SK-N-SH (cell line): ENCODE data around the gene AKAP11.

Experiments used
- EP300 ChIP-seq, 2 experiments: IDR thresholded peaks; 2 replicates each; pipeline versions ENCODE4 v1.4.0 to v1.6.1; 2012; ENCODE audit warnings: borderline replicate concordance in 1 of 2, low read depth in 1 of 2, low read length in 1 of 2
- EZH2phosphoT487 ChIP-seq: fragments of 200-600 bp; sonication (generic); IDR thresholded peaks from 2 replicates; pipeline ENCODE4 v1.6.1; 2017; ENCODE audit warnings: low read depth, mixed run types, mild to moderate bottlenecking, antibody characterized with exemption, moderate library complexity, borderline replicate concordance
- FOXJ3 ChIP-seq: sonication (generic); formaldehyde crosslinking; IDR thresholded peaks from 2 replicates; pipeline ENCODE4 v1.5.1; 2020; ENCODE audit warnings: mild to moderate bottlenecking, missing genetic modification reagents
- GATA2 ChIP-seq: sonication (generic); formaldehyde crosslinking; IDR thresholded peaks from 2 replicates; pipeline ENCODE4 v1.5.0; 2020; ENCODE audit warnings: mild to moderate bottlenecking, missing genetic modification reagents
- NRF1 ChIP-seq: IDR thresholded peaks from 2 replicates; pipeline ENCODE4 v1.6.1; 2012; ENCODE audit warnings: low read depth, mild to moderate bottlenecking, low read length
- POLR2AphosphoS5 ChIP-seq: IDR thresholded peaks from 2 replicates; pipeline ENCODE4 v1.6.1; 2012; ENCODE audit warnings: low read depth, low read length
- RFX5 ChIP-seq: IDR thresholded peaks from 2 replicates; pipeline ENCODE4 v1.6.1; 2012; ENCODE audit warnings: mild to moderate bottlenecking, improper control_type of control experiment, low read length
- SMC3 ChIP-seq: IDR thresholded peaks from 2 replicates; pipeline ENCODE4 v1.6.1; 2012; ENCODE audit warnings: low read depth, low read length, improper control_type of control experiment
- TF ChIP-seq, protein P1 (sequence below): fragments of 200-600 bp; sonication (generic); IDR thresholded peaks from 2 replicates; pipeline ENCODE4 v1.6.1; 2017; ENCODE audit warnings: antibody characterized with exemption, mild to moderate bottlenecking, moderate library complexity
- TF ChIP-seq, protein P2 (sequence below): fragments of 150-350 bp; IDR thresholded peaks from 2 replicates; pipeline ENCODE4 v1.6.1; 2017; ENCODE audit warnings: antibody characterized with exemption, low read length, low read depth, borderline replicate concordance
- TF ChIP-seq, protein P3 (sequence below): IDR thresholded peaks from 2 replicates; pipeline ENCODE4 v1.4.0; 2012; ENCODE audit warnings: low read depth

DNA sequence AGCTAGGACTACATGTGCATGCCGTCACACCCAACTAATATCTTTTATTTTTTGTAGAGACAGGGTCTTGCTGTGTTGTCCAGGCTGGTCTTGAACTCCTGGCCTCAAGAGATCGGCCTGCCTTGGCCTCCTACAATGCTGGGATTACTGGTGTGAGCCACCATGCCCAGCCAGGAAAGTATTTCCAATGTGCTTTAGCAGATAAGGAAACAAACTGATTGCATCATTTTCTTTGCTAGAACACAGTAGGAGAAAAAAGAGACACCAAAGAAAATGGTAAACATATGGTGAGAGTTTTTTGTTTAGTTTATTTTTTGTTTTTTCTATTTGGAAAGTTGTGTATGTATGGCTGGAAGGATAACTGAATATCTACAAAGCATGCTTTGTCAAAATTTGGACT lies 46.9 kb upstream of the AKAP11 start:
- TF ChIP-seq FOXJ3 (CRISPR knock-in tag): no peak
- no peak for TF ChIP-seq EP300 (IDR thresholded peaks at IDR 0.05; ENCODE audit: borderline replicate concordance in 1 of 2, low read depth in 1 of 2, low read length in 1 of 2)
- TF ChIP-seq, protein P1, sequence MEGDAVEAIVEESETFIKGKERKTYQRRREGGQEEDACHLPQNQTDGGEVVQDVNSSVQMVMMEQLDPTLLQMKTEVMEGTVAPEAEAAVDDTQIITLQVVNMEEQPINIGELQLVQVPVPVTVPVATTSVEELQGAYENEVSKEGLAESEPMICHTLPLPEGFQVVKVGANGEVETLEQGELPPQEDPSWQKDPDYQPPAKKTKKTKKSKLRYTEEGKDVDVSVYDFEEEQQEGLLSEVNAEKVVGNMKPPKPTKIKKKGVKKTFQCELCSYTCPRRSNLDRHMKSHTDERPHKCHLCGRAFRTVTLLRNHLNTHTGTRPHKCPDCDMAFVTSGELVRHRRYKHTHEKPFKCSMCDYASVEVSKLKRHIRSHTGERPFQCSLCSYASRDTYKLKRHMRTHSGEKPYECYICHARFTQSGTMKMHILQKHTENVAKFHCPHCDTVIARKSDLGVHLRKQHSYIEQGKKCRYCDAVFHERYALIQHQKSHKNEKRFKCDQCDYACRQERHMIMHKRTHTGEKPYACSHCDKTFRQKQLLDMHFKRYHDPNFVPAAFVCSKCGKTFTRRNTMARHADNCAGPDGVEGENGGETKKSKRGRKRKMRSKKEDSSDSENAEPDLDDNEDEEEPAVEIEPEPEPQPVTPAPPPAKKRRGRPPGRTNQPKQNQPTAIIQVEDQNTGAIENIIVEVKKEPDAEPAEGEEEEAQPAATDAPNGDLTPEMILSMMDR: no peak
- no peak for TF ChIP-seq RFX5
- no peak for TF ChIP-seq POLR2AphosphoS5
- no peak for TF ChIP-seq NRF1
- TF ChIP-seq, protein P2, sequence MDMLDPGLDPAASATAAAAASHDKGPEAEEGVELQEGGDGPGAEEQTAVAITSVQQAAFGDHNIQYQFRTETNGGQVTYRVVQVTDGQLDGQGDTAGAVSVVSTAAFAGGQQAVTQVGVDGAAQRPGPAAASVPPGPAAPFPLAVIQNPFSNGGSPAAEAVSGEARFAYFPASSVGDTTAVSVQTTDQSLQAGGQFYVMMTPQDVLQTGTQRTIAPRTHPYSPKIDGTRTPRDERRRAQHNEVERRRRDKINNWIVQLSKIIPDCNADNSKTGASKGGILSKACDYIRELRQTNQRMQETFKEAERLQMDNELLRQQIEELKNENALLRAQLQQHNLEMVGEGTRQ: no peak
- TF ChIP-seq SMC3: no peak
- TF ChIP-seq GATA2 (CRISPR knock-in tag): no peak
- TF ChIP-seq, protein P3, sequence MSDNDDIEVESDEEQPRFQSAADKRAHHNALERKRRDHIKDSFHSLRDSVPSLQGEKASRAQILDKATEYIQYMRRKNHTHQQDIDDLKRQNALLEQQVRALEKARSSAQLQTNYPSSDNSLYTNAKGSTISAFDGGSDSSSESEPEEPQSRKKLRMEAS: no peak
- no peak for TF ChIP-seq EZH2phosphoT487
